Measurements from ENCODE around the gene TEAD1.

The TEAD1 gene

DNA sequence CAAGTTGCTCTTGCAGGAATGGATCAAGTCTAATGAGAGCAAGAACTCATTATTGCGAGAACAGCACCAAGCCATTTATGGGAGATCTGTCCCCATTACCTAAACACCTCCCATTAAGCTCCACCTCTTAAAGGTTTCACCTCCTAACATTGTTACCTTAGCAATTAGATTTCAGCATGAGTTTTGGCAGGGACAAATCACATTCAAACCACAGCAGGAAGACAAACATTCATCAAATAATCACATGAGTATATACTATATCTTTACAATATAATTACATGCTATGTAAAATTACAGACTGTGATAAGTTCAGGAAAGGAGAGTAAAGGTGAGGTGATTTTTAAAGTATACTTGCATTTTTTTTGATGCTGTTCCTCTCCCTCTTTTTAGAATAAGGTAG lies 6.6 kb upstream of the TEAD1 start:
- no peak for DNase-seq

DNA sequence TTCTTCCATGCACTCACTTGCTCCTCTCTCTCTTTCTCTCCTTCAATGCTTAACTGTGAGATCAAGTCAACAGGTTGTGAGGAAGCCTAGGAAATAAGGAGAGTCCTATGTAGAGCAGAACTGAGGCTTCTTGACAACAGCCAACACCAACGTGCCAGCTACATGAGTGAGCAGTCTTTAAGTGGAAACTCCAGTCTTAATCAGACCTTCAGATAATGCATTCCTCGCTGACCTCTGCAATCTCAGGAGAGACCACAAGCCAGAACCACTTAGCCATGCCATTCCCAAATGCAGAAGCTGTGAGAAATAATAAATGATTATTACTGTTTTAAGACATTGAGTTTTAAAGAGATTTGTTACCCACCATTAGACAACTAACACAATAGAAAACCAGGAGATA lies 6.1 kb upstream of the TEAD1 start:
- no peak for DNase-seq

DNA sequence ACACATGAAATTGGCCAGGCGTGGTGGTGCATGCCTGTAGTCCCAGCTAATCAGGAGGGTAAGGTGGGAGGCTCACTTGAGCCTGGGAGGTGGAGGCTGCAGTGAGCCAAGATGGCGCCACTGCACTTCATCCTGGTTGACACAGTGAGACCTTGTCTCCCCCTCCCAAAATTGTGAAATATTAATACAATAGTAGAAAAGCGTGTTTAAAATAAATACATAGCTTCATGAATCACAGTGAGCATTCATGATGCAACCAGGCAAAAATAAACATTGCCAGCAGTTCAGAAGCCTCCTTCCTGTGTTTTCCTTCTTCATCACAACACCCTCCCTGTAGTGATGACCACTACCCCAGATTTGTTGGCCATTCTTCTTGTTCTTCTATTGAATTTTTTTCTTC lies 4.3 kb upstream of the TEAD1 start:
- DNase-seq, result no peak

DNA sequence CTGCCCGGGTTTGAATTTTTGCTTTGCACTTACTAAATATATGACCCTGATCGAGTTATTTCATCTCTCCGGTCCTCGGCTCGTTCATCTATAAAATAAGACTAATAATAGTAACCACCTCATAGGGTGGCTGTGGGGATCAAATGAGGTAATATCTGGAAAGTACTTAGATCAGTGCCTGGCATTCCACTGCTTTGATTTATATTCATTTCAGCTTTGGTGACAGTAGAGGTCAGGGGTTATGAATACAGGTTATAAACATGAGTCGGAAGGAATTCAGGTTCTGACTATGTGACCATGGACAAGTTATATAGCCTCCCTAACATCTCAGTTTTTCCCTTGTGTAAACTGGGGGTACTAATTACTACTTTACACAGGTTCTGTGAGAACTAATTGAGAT lies 2.9 kb upstream of the TEAD1 start:
- DNase-seq, result no peak

DNA sequence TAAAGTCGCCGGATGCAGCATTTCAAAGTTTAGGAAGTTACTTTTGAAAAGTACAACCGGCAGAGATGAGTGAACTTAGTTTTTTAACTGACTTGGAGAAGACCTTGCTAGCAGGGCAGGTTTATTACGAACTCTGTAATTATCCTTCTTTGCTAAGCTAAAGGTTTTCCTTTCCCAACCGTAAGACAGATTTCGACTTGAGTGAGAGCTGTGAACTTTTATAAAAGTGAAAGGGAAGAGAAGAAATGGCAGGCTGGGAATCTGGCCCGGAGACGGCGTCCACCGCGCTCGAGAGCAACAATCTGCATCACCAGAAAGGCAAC lies 659 bp upstream of the TEAD1 start:
- no peak for DNase-seq

DNA sequence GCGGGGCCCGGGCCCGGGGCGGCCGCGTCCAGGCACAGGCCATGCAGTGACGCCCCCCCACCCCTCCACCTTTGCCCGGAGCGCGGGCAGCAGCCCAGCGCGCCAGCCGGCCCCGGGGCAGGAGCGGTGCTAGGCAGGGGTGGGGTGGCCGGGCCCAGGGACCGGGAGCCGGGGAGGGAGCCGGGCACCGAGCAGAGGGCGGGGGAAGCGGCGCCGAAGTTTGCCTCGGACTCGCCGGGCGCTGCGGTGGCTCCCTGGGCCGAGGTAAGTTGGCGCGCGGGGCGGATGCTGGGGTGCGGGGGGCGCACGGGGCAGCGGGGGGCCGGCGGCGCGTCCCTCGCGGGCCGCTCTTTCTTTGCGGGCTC lies 332 bp downstream of the TEAD1 start:
- no peak for DNase-seq

DNA sequence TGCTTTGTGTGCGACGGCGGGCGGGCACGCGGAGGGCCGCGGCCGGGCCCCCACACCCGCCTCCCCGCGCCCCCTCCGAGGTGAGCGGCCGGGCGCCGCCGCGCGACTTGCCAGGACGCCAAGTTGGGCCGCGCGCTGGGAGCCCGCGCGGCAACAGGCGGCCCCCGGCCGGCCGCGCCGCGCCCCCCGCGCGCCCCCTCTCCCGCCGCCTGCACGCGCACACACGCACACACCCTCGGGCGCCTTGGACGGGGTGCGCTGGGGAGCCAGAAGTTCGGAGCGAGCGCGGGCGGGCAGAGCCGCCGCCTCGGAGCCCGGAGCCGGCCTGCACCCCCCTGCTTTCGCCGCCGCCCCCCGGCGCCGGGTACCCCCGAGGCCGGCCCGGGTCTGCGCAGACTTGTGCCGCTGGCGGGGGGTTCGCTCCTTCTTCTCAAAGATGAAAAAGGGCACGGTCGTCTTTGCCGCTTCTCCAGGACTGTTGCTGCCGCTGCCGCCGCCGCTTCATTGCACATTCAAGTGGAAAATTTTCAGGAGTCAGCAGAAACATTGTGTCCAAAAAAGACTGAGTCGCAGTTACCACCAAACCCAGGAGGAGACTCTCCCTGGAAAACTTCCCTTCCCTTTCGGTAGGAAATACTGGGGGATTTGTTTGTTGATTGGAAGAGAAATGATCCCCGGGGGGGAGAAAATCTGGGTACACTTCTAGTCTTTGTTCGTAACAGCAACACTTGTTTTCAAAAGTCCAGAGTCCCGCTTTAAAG lies 895 bp downstream of the TEAD1 start:
- DNase-seq, result peak in 1 of 2 experiments; percentile 7

DNA sequence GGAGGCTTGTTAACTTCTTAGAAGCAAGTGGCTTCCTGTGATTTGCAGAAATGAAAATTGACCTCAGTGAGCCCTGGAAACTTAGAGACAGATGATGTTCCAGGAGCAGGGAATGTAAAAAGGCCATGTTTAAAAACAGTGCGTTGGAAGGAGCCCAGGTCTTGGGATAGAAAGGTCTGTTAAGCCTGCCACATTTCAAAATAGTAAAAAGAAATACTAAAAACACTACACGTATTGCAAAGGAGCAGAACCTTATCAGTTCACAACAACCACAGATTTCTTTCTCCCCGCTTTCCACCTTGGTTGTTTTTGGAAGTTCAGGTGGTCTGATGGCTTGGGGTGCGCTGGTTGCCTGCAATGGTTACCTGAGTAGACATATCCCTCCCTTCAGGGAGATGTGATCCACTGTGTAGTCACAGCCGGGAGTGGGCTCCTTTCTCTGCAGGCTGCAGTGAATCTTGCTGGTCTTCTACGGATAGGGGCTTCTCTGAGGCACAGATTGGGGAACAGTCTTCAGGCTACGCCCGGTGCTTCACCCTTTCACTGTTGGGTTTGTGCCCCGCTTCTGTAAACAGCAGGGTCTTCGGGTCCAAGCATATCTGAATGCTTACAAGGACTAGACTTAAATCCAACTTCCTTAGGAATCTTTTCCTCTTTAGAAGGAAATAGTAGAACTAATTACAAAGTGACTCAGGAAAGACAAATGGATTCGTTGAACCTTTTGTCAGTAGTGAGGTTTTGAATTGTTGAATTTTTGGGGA lies 1.9 kb downstream of the TEAD1 start:
- DNase-seq, result no peak

DNA sequence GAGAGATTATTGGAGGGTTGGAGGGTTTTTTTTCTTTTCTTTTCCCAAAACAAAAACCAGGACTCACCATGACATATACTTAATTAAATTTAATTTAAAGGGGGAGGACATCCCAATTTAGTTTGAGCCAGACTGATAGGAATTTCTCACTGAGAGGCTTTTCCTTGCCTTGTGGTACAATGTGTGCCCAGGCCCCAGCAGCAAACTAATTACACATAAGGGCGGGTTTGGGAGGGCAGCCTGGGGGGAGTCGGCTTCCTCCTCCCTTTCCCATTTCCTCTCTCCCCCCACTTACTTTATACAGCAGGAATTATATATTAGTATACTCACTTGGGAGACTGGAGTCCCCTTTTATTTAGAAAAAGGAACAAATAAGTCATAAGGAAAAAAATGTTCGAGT lies 2.9 kb downstream of the TEAD1 start:
- DNase-seq, result no peak

DNA sequence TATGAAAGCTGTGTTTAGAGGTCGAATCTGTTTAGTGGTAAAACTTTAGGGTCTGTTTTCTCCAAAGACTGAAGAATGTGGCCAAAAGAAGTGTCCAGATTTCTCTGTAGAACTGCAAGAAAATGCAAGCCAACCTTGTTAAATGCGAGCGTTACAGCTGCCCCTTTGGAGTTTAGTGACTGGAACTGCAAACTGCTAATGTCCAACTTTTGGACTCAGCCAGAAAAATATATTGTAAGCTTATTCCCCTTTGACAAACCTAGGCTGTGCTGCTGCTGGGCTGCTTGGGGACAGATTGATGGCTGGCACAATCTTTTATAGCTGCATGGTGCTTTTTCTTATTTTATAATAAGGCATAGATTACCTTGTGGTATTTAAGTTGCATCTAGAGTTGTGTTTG lies 3.9 kb downstream of the TEAD1 start:
- no peak for DNase-seq

DNA sequence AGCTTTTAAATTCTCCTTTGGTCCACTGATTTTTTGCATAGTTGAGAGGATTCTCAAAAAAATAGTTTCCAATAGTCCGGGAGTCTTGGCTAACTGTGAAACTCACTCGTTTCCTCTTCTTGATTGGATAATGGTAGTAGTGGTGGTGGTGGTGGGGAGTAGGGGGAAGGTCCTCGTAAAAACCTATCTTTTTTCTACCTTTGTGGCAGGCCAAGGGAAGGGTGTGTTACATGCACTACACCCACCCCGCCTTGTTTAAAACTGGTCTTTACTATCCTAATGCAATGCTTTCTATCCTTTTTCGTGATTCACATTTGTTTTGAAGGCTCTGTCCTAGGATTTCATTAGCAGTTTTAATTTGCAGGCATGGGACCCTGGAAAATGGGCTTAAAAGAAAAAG lies 4.8 kb downstream of the TEAD1 start:
- no peak for DNase-seq

DNA sequence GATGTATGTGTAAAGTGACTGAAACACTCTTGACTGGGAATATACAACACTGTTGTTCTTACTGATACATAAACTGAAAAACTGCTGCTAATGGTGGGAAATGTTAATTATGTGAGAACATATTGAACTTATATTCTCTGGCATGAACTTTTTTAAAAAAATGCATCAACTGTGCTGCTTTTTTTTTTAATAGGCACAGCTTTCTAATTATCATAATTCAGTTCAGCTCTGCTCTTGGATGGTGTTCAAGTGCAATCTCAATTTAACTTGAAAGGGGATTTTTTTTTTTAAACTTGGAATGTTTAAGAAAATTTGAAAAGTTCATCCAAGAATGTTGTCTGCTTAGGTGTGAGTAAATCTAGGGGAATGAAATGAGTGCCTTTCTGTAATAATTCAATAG lies 5.2 kb downstream of the TEAD1 start:
- DNase-seq, result no peak

DNA sequence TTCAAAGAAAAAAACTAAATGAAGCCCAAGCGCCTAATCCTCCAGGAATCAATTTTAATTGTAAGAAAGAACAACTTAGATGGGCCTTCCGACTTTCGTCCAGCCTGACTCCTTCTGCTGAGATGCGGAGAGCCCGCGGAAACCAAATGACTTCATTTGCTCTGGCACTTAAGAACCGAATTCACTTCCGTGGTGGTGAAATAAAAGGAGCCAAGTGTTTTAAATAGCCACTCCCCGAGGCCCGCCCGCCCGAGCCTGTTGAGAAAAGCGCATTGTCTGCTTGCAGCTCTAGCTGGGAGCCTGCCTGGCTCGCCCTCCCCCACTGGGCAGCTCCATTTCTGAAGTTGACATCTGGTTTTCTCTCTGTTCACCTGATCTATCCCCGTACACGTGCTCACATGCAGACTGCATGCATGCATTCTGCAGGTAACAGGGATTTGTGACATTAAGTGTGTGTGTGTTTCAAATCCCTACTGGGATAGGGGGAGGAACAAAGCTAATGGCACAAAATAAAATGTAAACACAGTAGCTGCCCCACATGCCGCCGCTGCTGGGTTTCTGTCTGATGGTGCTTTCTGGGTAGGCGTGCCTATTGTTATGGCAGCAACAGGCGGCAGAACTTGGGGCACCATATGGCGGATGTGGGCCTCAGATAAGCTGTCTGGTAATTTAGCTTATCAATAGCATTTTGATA lies 6.2 kb downstream of the TEAD1 start:
- no peak for DNase-seq

DNA sequence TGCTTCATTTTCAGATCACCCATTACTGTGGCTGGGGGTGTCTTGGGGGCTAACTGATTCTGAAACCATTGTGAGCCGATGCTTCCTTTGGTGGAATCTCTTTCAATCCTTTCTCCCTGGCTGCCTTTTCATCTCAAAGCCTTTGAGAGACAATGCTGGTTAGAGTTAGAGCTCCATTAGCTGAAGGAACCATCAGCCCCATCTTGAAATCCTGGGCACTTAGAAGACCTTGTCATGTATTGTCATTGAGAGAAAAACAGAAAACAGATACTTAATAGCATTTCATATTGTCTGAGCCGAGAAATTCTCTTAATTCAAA lies 6.7 kb downstream of the TEAD1 start:
- no peak for DNase-seq

DNA sequence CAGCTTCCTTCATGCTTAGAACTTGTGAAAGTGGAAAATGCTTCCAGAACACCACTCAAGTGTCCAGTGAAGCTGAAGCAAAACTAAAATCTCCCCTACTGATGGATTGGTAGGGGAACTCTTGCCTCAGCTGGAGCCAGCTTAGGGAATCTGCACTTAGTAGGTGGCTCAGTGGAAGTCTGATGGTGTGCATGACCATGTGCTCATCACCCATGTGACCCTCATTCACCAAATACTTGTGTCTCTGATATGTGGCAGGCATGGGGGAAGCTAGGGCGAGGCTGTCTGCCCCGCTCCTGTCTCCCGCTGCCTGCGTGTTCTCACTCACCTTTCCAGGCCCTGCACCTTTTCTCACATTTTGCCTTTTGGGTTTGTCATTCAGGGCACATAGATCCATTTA lies 7.2 kb downstream of the TEAD1 start:
- no peak for DNase-seq

DNA sequence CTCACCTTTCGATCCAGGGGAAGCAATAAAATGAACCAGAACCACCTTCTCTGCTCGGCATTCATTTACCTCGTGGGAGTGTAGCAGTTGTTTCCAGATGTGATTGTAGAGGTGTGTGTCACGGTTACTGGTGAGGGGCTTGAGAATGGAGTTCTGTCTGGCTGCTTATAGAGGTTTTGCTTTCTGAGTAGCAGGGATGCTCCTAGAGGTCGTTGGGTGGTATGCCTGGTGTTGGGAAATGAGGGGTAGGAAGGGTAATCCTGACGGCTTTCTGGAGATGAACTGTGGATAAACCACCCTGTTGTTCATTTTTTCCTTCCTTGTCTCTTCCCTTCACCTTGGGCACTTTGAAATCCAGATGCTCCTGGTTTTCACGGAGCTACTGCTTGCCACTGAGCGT lies 8.1 kb downstream of the TEAD1 start:
- no peak for DNase-seq

DNA sequence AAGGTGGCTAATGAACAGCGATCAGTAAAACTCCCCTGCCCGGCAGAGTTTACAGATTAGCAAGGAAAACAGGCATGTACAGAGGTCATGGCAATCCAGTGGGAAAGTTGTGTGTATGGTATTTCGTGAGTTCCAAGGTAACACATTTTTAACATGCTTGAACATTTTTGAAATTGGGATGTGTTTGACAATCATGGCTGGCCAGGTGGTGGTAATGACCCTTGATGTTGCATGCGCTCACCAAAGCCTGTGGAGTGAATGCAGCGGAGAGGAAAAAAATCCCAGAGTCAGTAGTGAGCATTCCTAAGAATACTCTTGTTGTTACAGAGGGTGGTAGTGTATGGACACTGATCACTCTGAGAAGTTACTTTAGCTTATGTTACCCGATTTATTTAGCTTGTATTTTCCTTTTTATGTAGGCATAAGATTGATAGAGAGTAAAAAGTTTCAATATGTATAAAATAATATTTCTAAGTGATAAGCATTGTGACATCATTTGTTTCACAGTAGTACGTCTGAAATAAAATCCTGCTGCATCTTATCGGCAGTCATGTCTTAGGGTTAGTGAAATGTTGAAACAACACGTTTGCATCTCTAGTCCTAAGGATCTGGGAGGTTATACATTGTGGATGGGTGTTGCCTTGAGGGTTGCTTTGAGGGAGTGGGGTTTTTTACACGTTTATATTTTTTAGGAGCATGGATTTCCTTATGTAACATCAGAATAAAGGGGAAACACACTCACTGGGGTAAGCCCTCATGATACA lies 8.7 kb downstream of the TEAD1 start:
- no peak for DNase-seq

DNA sequence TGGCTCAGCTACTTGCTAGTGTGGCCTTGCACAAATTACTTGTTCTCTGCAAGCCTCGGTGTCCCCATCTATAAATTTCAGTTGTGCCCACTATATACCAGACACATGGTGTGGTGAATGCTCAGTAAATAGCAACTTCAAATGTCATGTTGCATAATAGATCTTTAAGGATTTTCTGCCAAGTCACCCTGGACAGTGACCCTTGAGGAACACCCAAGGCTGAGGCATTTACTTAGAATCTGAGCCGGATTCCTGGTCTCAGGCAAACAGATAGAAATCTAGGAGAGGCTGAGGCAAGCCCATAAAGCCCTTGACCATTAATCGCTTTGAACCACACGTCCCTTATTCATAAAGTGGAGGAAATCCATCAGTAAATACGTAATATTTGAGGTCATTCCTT lies 9.7 kb downstream of the TEAD1 start:
- DNase-seq, result no peak

DNA sequence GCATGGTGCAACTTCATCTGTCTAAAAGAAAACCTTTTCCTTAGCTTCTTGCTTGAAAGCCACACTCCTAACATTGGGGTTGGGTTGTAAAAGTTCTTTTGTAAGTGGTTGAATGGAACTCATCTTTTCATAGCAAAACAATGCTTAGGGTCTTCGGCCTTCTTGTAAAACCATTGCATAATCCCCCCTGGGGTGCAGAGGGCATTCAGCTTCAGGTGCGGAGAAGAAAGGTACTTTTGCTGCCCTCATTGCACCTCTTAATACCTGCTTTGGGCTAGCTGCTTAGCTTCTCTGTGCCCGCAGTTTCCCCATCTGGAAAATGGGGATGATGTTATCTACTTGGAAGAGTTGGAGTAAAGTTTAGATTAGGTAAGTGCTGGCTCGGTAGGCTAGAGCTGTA lies 10.1 kb downstream of the TEAD1 start:
- DNase-seq, result no peak

DNA sequence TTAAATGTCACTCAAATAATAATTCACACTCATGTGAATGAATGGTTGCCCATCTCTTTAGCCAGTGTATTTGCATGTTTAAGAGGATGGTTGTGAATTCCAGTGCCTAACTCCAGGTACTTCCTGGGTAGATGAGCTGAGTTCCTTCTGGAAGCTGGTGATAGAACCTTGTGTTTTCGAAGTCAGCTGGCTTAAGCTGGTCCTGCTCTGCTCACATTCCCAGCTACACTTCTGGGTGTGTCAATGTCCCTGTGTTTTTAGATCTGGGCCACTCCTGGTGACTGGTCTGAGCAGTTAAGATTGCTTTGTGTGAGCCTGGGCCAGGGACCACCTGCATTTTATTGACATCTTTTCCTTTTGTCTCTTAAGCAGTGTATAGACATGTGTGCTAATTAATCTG lies 10.6 kb downstream of the TEAD1 start:
- DNase-seq, result no peak

DNA sequence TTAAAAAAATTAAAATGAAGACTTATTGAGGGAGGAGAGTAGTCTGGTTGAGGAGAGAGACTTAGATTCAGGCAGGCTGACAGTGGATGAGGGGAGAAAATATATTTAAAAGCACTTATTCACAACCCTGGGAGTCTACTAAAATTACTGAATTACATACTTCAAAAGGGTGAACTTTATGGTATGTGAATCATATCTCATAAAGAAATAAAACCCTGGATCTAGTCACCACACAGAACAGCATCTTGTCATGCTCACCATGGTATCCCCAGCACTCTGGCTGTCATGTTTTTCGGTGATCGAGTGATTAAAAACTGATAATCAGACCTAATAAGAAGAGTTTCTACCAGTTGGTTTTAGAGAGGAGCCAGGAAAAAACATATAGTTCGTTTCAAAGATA lies 11.0 kb downstream of the TEAD1 start:
- no peak for DNase-seq

DNA sequence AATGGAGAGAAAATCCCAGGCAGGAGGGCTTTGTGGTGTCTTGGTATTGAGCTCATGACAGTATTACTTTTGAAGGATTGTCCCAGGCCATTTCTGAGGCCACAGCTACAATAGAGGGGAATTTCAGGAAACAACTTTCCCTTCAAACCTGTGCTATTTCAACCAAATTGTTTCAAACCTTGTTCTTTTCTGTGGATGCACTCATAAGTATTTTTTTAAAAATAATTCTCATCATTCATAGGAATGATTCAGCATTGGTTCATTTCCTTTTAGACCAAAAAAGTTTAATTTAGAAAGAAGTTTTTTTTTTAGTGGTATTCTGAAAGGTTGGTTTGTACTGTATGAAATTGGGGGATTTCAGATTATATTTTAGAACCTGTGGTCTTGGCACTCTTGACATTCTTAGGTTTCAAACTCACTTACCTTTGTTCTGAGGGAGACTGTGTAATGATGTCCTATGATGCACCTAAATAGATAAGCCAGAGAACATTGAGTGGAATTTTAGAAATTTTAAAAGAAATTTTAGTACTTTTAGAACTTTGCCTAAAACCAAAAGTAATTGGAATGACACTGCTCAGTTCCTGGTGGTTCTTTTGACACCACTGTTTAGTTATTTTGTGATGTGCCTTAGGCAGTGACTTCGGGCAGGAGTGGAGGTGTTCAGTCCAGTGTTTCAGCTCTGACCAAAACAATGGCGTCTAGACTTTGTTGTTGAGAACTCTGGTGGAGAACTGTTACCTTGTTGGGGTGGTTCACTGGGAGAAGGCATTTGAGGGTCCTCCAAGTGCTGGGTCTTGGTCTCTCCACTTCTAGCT lies 12.2 kb downstream of the TEAD1 start:
- DNase-seq, result no peak

DNA sequence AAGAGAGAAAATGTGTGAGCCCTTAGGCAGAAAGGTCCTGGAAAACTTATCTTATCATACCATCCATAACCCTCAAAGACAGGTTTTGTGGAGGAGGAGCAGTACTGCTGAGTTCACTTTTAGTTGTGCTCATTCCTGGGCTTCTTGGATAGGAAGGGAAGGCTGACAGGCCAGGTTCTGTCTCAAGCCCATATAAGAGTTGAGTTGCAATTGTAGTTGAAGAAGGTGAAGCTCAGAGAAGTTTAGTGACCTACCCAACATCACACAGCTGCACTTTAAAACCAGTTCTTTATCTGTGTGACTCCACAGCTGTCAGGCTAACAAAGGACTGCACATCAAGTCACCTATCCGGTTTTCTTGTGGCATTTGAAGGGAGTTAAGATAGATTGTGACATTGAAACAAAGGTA lies 13.0 kb downstream of the TEAD1 start:
- no peak for DNase-seq
